K562 (cell line): ENCODE data around the gene KIF9. TPM values are rescaled to one million over a fixed set of nuclear protein-coding genes. Genes with fewer than 3 reads are reported as not detected.

ENCODE experiments used
- ATAC-seq: fragments of 200-7000 bp; cut with Tn5 transposase; 3 replicates; pipeline ENCODE4 v1.9.1; 2020; ENCODE audit warnings: moderate library complexity
- BruUV-seq: library from RNA; stranded (reverse); fragments of 400-500 nt; replicated peaks from 2 replicates; lab custom pipeline; 2021; lab: Mats Ljungman, UMichigan
- CTCF ChIA-PET: fragments of 300-600 bp; formaldehyde crosslinking; extraction: SDS; loops from one replicate; lab custom pipeline; 2021; ENCODE audit warnings: low intra/inter-chr PET ratio; lab: Yijun Ruan, JAX
- POLR2A ChIA-PET: fragments of 300-600, 350-650 bp; sonication (Branson Sonifier 250); formaldehyde crosslinking; extraction: SDS; loops from one replicate; lab custom pipeline; 2021; ENCODE audit warnings: antibody characterized with exemption, inconsistent platforms; lab: Yijun Ruan, JAX
- DNase-seq, 4 experiments: peaks; one replicate each; pipeline versions ENCODE4 v3.0.0 to v3.0.0-alpha.2; 2011 to 2018; ENCODE audit warnings: low spot score in 3 of 4, mixed read lengths in 3 of 4; ENCODE audit errors: extremely low read depth in 1 of 4
- FAIRE-seq: peaks from 2 replicates; lab custom pipeline; 2011; peaks lifted over from hg19 to GRCh38; lab: Jason Lieb, UNC
- H2AFZ ChIP-seq: 2 replicates; pipeline ENCODE4 v1.6.0; 2011; ENCODE audit warnings: low read depth, low read length, control low read depth, inconsistent platforms
- H3K27ac ChIP-seq: fragments of 200-600 bp; 3 replicates; pipeline ENCODE4 v1.8.0; 2011; ENCODE audit warnings: low read depth, mild to moderate bottlenecking, control low read depth, inconsistent platforms, low read length, moderate library complexity, mixed read lengths; ENCODE audit errors: extremely low read depth
- H3K27me3 ChIP-seq, 2 experiments: fragments of 300-600 bp in 1 of 2; 2 replicates in 1 of 2; 3 replicates in 1 of 2; pipeline versions ENCODE4 v1.6.0 to v1.8.0; 2011; ENCODE audit warnings: inconsistent platforms in 2 of 2, low read length in 2 of 2, mild to moderate bottlenecking in 1 of 2, mixed read lengths in 1 of 2, moderate library complexity in 1 of 2; ENCODE audit not compliant: control insufficient read depth in 2 of 2, insufficient read depth in 2 of 2
- H3K36me3 ChIP-seq: fragments of 300-600 bp; 3 replicates; pipeline ENCODE4 v1.8.0; 2011; ENCODE audit warnings: mild to moderate bottlenecking, low read length, inconsistent platforms; ENCODE audit not compliant: control insufficient read depth, insufficient read depth
- H3K4me1 ChIP-seq, 2 experiments: fragments of 200-600 bp in 1 of 2; replicated peaks in 1 of 2; 2 replicates in 1 of 2; 3 replicates in 1 of 2; pipeline versions ENCODE4 v1.5.1 to v1.8.0; 2011; ENCODE audit warnings: inconsistent platforms in 2 of 2, low read length in 2 of 2, mild to moderate bottlenecking in 1 of 2, mixed read lengths in 1 of 2, moderate library complexity in 1 of 2; ENCODE audit not compliant: control insufficient read depth in 2 of 2, insufficient read depth in 2 of 2
- H3K4me2 ChIP-seq: 2 replicates; pipeline ENCODE4 v1.6.1; 2011; ENCODE audit warnings: low read length, control low read depth, inconsistent platforms, mixed read lengths; ENCODE audit not compliant: insufficient read depth
- H3K4me3 ChIP-seq: fragments of 200-600 bp; sonication (generic), shearing (Covaris generic); 2 replicates; pipeline ENCODE4 v1.5.1; 2016; ENCODE audit warnings: control low read depth, inconsistent platforms
- H3K79me2 ChIP-seq: fragments of 200-600 bp; 3 replicates; pipeline ENCODE4 v1.8.0; 2011; ENCODE audit warnings: low read length, inconsistent platforms; ENCODE audit not compliant: control insufficient read depth, insufficient read depth
- H3K9ac ChIP-seq, 2 experiments: 2 replicates each; pipeline versions ENCODE4 v1.6.0 to v1.6.1; 2011; ENCODE audit warnings: low read depth in 2 of 2, low read length in 2 of 2, control low read depth in 1 of 2, inconsistent platforms in 1 of 2, mild to moderate bottlenecking in 1 of 2, mixed read lengths in 1 of 2; ENCODE audit not compliant: insufficient read depth in 1 of 2
- H3K9me1 ChIP-seq: one replicate; pipeline ENCODE4 v1.6.0; 2011; ENCODE audit warnings: inconsistent platforms, mild to moderate bottlenecking, low read length, moderate library complexity; ENCODE audit not compliant: control insufficient read depth, insufficient read depth
- H3K9me3 ChIP-seq: replicated peaks from 2 replicates; pipeline ENCODE4 v1.5.1; 2011; ENCODE audit warnings: low read depth, low read length, inconsistent platforms; ENCODE audit not compliant: control insufficient read depth, insufficient read depth
- H4K20me1 ChIP-seq: replicated peaks from 2 replicates; pipeline ENCODE4 v1.6.1; 2011; ENCODE audit warnings: low read length, inconsistent platforms, mixed read lengths; ENCODE audit not compliant: control insufficient read depth, insufficient read depth
- BCOR ChIP-seq: fragments of 450-650 bp; IDR thresholded peaks from 2 replicates; pipeline ENCODE4 v1.6.1; 2016
- BRD4 ChIP-seq: fragments of 200-600 bp; sonication (generic); IDR thresholded peaks from 2 replicates; pipeline ENCODE4 v1.6.1; 2017; ENCODE audit warnings: inconsistent platforms
- CHD4 ChIP-seq: fragments of 200-600 bp; sonication (generic); IDR thresholded peaks from 3 replicates; pipeline ENCODE4 v1.6.1; 2012; ENCODE audit warnings: low read depth, mild to moderate bottlenecking, mixed read lengths, low read length, inconsistent platforms; ENCODE audit not compliant: insufficient read depth, insufficient replicate concordance, poor library complexity, severe bottlenecking
- CREB5 ChIP-seq: fragments of 250-450 bp; sonication (Bioruptor Pico); IDR thresholded peaks from 2 replicates; pipeline ENCODE4 v1.5.0; 2020; ENCODE audit warnings: mild to moderate bottlenecking
- FOXK2 ChIP-seq, 2 experiments: fragments of 450-650 bp; IDR thresholded peaks in 1 of 2; conservative IDR thresholded peaks in 1 of 2; 2 replicates each; pipeline ENCODE4 v1.6.1; 2016; ENCODE audit warnings: low read depth in 2 of 2, mild to moderate bottlenecking in 1 of 2
- HBP1 ChIP-seq: fragments of 450-650 bp; formaldehyde crosslinking; IDR thresholded peaks from 2 replicates; pipeline ENCODE4 v1.4.0; 2022; ENCODE audit warnings: missing genetic modification characterization
- HOXB6 ChIP-seq: fragments of 250-450 bp; sonication (Bioruptor Pico); IDR thresholded peaks from 2 replicates; pipeline ENCODE4 v1.5.1; 2022; ENCODE audit warnings: mild to moderate bottlenecking, borderline replicate concordance
- KDM5B ChIP-seq: fragments of 200-600 bp; sonication (generic); IDR thresholded peaks from 2 replicates; pipeline ENCODE4 v1.6.1; 2012; ENCODE audit warnings: low read depth, mild to moderate bottlenecking, moderate library complexity, low read length, control low read depth, inconsistent platforms; ENCODE audit not compliant: insufficient replicate concordance
- MXI1 ChIP-seq: IDR thresholded peaks from 2 replicates; pipeline ENCODE4 v1.6.1; 2011; ENCODE audit warnings: low read depth, mild to moderate bottlenecking, improper control_type of control experiment, low read length
- TBP ChIP-seq: optimal IDR thresholded peaks from 2 replicates; pipeline ENCODE3; 2011; ENCODE audit warnings: low read depth, low read length, improper control_type of control experiment
- TCF3 ChIP-seq: sonication (generic); formaldehyde crosslinking; IDR thresholded peaks from 2 replicates; pipeline ENCODE4 v1.4.0; 2020; ENCODE audit warnings: mild to moderate bottlenecking, missing genetic modification reagents
- THRAP3 ChIP-seq: fragments of 450-650 bp; IDR thresholded peaks from 2 replicates; pipeline ENCODE4 v1.6.1; 2016; ENCODE audit warnings: mild to moderate bottlenecking, inconsistent platforms, borderline replicate concordance
- THRB ChIP-seq: fragments of 450-650 bp; formaldehyde crosslinking; conservative IDR thresholded peaks from 2 replicates; pipeline ENCODE4 v1.4.0; 2022; ENCODE audit warnings: mild to moderate bottlenecking, missing genetic modification characterization
- VEZF1 ChIP-seq: fragments of 200-800 bp; sonication (Bioruptor generic); IDR thresholded peaks from 2 replicates; pipeline ENCODE4 v1.6.1; 2017; ENCODE audit warnings: missing genetic modification characterization, missing compliant biosample characterization
- ZNF395 ChIP-seq: fragments of 200-800 bp; sonication (Bioruptor generic); IDR thresholded peaks from 2 replicates; pipeline ENCODE4 v1.6.1; 2017; ENCODE audit warnings: missing genetic modification characterization, missing compliant biosample characterization
- WGBS: fragments of 100-300 bp; shearing (Covaris generic); methylation state at CpG from one replicate; pipeline ENCODE4 v1.1.6; 2016; ENCODE audit warnings: low coverage, mixed read lengths; ENCODE audit not compliant: insufficient coverage; ENCODE audit errors: missing lambda C conversion rate; 5-methylcytosine and 5-hydroxymethylcytosine counted together
- in situ Hi-C: fragments of 300-500 bp; cut with MboI; formaldehyde crosslinking; loops from 4 replicates; pipeline ENCODE4 v1.15.0; 2018; ENCODE audit warnings: inconsistent platforms, mixed read lengths
- intact Hi-C: fragments of 100-400 bp; cut with micrococcal nuclease; formaldehyde crosslinking; loops from 2 replicates; pipeline ENCODE4 v1.14.2; 2022
- polyA plus RNA-seq, 8 experiments: library from polyadenylated mRNA; depleted of rRNA in 4 of 8; stranded (reverse) in 5 of 8; unstranded in 3 of 8; fragments of >200 nt; fragmentation: Nextera tagmentation in 2 of 8; fragmentation: Illumina TruSeq in 1 of 8; extraction: Ambion mirVana in 2 of 8; extraction: Trizol in 1 of 8; gene quantifications; 2 replicates each; pipeline versions ENCODE4 v1.2.1 to v1.2.3, GENCODE V29; 2011 to 2014; ENCODE audit warnings: inconsistent platforms in 1 of 8, missing spikeins in 1 of 8
- total RNA-seq, 7 experiments: library from RNA; depleted of rRNA in 6 of 7; stranded (reverse); fragments of >200 nt in 6 of 7; fragmentation: Illumina TruSeq in 2 of 7; extraction: Trizol in 2 of 7; gene quantifications; 2 replicates each; pipeline versions ENCODE4 v1.2.1 to v1.2.3, GENCODE V29; 2011 to 2021; ENCODE audit warnings: low replicate concordance in 1 of 7

KIF9 gene
- total and polyA plus RNA-seq, 9 of the 15 experiments (the other 6 are each of a cell fraction or from before 2014, with no cell fraction given): 16.9 to 56.9 (median 25.0) TPM

- Histone ChIP-seq H3K4me3 (no peak overlapping the region), H2AFZ (no peak overlapping the region), H3K27me3 (no peaks in the 10 kb centered on the region), H3K79me2 (peaks cover 90% of the 10 kb centered on the region), H3K36me3 (peaks cover 53% of the 10 kb centered on the region), H3K9me3 (no peaks in the 10 kb centered on the region), H4K20me1 (no peaks in the 10 kb centered on the region), H3K9ac (peak overlapping the region in 1 of 2 experiments; percentile 3; a peak in 1 of 4 replicates), H3K27ac (no peak overlapping the region; the same call in 2 of the 3 replicates), H3K4me1 (peaks cover 11 to 50% of the 10 kb centered on the region in 2 experiments; a peak in 4 of 5 replicates), H3K9me1 (no peaks in the 10 kb centered on the region), H3K4me2 (no peak overlapping the region)
- intact Hi-C loops: no loop called here
- in situ Hi-C loops: no loop called here
- no TSS peak for BruUV-seq
- DNase-seq (no peak), ATAC-seq (peak; percentile 20), FAIRE-seq (no peak)
- CTCF ChIA-PET: no interaction called here
- POLR2A ChIA-PET: interaction anchor here (0.9 to 5.6 kb wide), 7 partner anchors 8 to 29 kb away, joined by 3 to 42 read pairs (median 4); no protein-coding TSS in a partner anchor
- WGBS: 74% methylated on average over 2 of the region's 2 CpGs
- TF ChIP-seq THRAP3 (no peak), KDM5B (no peak), CHD4 (no peak), BRD4 (no peak), ZNF395 (CRISPR knock-in tag) (no peak), THRB (CRISPR knock-in tag) (peak; percentile 56; the same call in 1 of the 2 replicates), TCF3 (CRISPR knock-in tag) (no peak), VEZF1 (CRISPR knock-in tag) (no peak), HBP1 (0 out of 2 replicates have a peak, but pooled peaks have one; percentile 19), MXI1 (no peak), BCOR (no peak), HOXB6 (no peak), TBP (no peak), FOXK2 (conservative IDR thresholded peaks at IDR 0.05 in 1 of 2, IDR thresholded peaks at IDR 0.05 in 1 of 2; ENCODE audit: low read depth in 2 of 2) (no peak), CREB5 (CRISPR knock-in tag) (no peak)
Measured at GRCh38 chr3:47295322-47295721, 12.7 kb upstream of the KIF9 start.
